HEK293 (cell line): ENCODE data around the gene MAP4K5.

Experiments used
- ZNF549 ChIP-seq: fragments of 450-650 bp; IDR thresholded peaks from 2 replicates; pipeline ENCODE4 v1.5.1; 2018; ENCODE audit warnings: missing biosample characterization, missing genetic modification characterization, mild to moderate bottlenecking, inconsistent platforms, moderate library complexity
- ZNF670 ChIP-seq: fragments of 450-650 bp; formaldehyde crosslinking; IDR thresholded peaks from 2 replicates; pipeline ENCODE4 v1.5.1; 2016; ENCODE audit warnings: missing biosample characterization, missing genetic modification characterization, low read depth
- ZSCAN18 ChIP-seq: fragments of 450-650 bp; formaldehyde crosslinking; IDR thresholded peaks from 2 replicates; pipeline ENCODE4 v1.5.1; 2016; ENCODE audit warnings: missing biosample characterization, missing genetic modification characterization
- TF ChIP-seq, protein P1 (sequence below): fragments of 450-650 bp; formaldehyde crosslinking; IDR thresholded peaks from 2 replicates; pipeline ENCODE4 v1.5.1; 2016; ENCODE audit warnings: missing biosample characterization, missing genetic modification characterization

DNA sequence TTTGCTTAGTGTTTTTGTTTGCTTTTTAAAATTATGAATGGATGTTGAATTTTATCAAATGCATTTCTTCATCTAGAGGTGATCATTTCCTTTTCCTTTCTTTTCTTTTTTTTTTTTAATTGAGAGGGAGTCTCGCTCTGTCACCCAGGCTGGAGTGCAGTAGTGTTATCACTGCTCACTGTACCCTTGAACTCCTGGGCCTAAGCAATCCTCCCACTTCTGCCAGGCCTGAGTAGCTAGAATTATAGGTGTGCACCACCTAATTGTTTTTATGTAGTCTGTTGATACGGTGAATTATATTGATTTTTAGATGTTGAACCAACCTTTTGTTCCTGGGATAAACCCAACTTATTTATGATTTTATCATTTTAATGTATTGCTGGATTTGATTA is 134.2 kb downstream of the MAP4K5 start:
- TF ChIP-seq ZNF670 (tag by site-specific recombination) (no peak), ZSCAN18 (tag by site-specific recombination) (no peak), ZNF549 (tag by site-specific recombination) (no peak)
- TF ChIP-seq, protein P1, sequence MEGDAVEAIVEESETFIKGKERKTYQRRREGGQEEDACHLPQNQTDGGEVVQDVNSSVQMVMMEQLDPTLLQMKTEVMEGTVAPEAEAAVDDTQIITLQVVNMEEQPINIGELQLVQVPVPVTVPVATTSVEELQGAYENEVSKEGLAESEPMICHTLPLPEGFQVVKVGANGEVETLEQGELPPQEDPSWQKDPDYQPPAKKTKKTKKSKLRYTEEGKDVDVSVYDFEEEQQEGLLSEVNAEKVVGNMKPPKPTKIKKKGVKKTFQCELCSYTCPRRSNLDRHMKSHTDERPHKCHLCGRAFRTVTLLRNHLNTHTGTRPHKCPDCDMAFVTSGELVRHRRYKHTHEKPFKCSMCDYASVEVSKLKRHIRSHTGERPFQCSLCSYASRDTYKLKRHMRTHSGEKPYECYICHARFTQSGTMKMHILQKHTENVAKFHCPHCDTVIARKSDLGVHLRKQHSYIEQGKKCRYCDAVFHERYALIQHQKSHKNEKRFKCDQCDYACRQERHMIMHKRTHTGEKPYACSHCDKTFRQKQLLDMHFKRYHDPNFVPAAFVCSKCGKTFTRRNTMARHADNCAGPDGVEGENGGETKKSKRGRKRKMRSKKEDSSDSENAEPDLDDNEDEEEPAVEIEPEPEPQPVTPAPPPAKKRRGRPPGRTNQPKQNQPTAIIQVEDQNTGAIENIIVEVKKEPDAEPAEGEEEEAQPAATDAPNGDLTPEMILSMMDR (tag by site-specific recombination), result no peak
